Activated CD8-positive, alpha-beta memory T cell treated with anti-CD3 and anti-CD28 coated beads, Interleukin-2, amount 50 U/mL, for 4 hours (primary cell): ENCODE measurements around the gene STMND1.

ENCODE experiments used
- DNase-seq: peaks from one replicate; pipeline ENCODE4 v3.0.0-alpha.2; 2020

STMND1 gene

DNA sequence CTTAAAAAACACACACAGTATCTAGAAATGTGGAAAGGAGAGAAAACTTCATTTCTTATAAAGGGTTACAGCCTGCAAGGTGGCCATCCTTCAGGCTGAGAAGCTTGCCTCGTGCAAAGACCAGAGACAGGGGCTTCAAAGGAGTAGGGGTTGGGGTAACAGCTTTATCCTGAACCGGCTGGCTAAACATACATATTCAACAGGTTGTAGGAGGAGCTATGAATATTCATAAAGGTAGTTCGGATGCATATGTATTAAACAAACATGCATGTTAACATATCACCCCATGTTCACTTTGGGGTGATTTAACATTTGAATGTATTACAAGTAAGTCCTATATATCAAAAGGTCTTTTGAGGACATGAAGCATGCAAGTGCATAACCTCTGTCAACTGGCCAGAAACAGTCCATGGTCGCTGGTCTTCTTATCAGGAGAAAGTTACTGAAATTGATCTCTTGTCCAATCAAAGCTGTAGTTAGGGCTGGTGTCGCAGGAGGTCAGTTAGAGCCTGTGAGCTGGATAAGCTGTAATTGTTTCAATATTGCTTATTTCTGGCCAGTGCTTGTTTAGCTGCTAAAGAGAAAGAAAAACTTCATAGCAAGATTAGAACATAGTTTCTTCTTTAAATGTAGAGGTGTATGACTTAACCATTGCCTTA, 2.3 kb upstream of the STMND1 start:
- DNase-seq, result no peak

DNA sequence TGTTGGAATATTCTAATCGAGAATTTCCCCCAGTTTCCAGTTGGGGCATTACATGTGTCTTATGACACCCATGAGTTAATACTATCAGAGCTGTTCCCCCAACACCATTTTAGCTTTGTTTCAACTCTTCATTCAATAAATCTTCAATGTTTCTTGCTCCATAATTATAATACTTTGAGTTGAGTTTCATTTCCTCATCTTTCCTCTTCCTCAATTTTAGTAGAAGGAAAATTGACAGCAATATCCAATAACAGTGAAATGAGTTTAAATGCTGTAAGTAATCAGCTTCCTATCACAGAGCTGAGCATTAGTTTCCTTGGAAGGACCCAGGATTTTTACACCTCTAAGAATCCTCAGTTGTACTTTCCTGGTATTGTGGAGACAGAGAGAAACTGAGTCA, 1.0 kb upstream of the STMND1 start:
- DNase-seq, result no peak

GRCh38 chr6:17102258-17102870, 514 bp downstream of the STMND1 start:
- DNase-seq, result no peak

DNA sequence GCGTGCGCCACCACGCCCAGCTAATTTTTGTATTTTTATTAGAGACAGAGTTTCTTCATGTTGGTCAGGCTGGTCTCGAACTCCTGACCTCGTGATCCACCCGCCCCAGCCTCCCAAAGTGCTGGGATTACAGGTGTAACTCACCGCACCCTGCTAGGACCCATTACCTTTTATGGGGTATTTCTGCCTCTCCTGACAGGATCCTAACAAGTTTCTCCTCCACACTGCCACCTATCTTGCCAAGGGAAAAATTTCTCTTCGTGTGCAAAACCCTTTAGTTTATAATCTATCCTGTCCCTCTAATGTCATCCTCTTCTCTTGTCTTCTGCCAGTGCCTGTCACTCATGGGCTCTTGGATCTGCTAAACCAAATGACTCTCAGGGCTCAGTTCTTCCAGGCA, 1.9 kb downstream of the STMND1 start:
- no peak for DNase-seq

DNA sequence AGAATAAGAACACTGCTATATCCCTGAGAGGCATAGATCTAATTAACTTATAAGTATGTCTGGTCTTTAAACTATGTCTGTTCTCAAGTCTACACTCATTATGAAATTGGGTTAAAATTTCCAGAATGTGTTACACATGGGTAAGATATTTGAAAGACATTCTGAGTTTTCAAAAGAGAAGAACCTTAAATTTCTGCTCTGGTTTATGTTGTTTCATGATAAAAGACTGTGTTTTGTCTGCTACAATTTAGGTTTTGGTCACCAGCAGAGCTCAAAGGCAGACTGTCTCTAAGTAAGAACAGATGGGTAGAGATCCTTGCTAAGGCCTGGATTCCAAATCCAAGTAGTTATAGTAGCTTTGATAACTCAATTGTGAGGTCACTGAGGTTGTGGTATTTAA, 6.0 kb downstream of the STMND1 start:
- no peak for DNase-seq

- DNase-seq, result no peak
These were observed 13.6 kb downstream of the STMND1 start for GRCh38 chr6:17115251-17116116.

GRCh38 chr6:17116117-17116440, 14.2 kb downstream of the STMND1 start:
- no peak for DNase-seq

DNA sequence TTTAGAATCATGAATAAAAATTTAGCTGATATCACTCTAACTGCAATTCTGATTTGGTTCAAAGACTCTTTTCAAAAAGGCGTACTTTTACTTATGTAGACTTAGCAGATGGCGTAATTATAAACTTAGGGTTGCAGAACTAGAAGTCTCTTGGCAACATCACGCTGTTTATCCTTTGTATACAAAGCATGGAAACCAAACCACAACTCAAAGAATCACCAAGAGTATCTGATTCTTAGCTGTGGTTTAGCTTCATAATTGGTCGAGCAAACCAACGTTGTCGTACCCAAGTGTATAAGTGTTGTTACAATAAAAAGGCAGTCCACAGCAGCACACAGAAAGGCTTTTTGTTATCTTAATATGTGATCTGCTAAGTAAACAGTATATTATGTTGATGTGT, 18.2 kb downstream of the STMND1 start:
- DNase-seq, result no peak

- DNase-seq, result no peak
These were observed 23.6 kb downstream of the STMND1 start for GRCh38 chr6:17125407-17125806.

GRCh38 chr6:17130786-17131185, 28.9 kb downstream of the STMND1 start:
- DNase-seq, result no peak

DNA sequence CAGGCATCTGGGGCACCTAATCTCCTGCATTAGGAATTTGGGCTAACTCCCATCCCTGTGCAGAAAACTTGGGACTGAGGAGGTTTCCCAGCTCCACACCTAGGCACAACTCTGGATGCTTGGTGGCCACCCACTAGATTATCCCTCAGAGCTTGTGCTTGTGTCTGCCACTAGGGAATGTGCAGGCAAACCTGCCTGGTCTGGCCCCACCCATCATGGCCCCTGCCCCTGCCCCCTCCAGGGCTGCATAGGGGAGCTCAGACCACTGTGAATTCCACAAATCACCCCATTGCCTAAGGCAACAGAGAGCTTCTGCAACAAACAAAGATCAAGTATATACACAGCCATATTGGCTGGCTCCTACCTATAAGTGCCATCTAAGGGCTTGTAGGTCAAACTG, 31.1 kb downstream of the STMND1 start:
- DNase-seq, result no peak

DNA sequence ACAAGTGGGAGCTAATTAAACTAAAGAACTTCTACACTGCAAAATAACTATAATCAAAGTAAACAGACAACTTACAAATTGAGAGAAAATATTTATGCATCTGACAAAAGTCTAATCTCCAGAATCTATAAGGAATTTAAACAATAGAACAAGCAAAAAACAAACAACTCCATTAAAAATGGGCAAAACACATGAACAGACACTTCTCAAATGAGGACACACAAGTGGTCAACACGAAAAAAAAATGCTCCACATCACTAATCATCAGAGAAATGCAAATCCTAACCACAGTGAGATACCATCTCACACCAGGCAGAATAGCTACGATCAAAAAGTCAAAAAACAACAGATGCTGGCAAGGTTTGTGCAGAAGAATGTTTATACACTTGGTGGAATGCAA, 36.2 kb downstream of the STMND1 start:
- DNase-seq, result no peak

GRCh38 chr6:17144016-17144415, 42.2 kb downstream of the STMND1 start:
- no peak for DNase-seq

DNA sequence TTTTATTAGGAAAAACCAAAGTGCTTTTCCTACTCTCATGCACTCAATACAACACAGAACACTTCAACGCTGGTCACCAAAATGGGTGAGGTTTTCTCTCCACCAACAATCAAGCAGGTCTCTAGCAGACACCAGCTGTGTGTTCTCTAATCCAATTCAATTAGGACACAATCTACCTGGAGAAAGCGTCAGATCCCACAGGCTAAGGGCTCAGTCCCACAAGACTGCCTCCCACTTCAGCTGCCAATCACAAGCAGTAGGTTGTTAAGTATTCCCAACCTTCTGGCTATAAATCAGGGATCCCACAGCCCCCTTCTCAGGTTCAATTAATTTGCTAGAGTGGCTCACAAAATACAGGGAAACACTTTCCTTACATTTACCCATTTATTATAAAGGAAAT, 47.7 kb downstream of the STMND1 start:
- no peak for DNase-seq

DNA sequence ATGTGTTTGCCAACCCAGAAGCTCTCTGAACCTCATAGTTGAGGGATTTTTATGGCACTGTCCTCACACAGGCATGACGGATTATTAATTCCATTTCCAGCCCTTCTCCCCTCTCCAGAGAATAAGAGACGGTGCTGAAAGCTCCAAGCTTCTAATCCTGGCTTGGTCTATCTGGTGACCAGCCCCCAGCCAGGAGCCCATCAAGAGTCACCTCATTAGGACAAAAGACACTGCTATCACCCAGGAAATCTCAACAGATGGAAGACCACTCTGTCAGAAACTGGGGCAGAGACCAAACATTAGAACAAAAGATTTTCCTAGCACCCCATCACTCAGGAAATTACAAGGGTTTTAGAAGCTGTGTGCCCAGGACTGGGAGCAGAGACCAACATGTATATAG, 48.2 kb downstream of the STMND1 start:
- DNase-seq, result no peak

- no peak for DNase-seq
These were observed 50.0 kb downstream of the STMND1 start for GRCh38 chr6:17151888-17152287.

DNA sequence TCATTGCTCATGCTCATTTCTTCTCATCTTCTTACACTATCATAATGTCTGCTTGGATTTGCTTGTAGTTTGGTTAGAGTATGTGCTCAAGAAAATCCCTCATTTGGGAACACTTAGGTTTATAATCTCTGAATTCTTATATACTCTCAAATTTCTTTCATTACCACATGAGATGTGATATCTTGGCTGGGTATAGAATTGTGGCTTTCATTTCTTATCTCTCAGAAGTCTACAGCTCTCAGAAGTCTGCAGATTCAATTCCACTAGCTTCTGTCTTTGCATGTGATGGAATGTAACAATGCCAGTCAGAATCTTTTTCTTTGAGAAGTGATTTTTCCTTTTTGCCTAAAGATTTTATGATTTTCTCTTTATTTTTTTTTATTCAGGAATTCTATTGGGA, 50.9 kb downstream of the STMND1 start:
- no peak for DNase-seq

- peak; percentile 59 for DNase-seq
These were observed 54.5 kb downstream of the STMND1 start for GRCh38 chr6:17156112-17156921.

DNA sequence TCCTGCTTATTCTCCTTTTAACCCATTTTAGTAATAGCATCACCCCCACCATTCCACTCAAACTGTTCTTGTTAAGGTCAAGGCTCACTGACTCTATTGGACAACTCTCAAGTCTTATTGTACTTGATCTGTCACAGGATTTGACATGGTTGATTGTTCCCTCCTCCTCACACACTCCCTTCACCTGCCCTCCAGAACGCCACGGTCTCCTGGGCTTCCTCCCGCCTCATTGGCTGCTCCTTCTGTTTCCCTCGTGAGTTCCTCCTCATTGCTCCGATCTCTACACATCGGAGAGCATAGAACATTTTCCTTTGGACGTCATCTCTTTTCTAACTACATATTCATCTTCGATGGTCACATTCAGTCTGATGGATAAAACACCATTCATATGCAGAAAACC, 55.1 kb downstream of the STMND1 start:
- DNase-seq, result no peak

DNA sequence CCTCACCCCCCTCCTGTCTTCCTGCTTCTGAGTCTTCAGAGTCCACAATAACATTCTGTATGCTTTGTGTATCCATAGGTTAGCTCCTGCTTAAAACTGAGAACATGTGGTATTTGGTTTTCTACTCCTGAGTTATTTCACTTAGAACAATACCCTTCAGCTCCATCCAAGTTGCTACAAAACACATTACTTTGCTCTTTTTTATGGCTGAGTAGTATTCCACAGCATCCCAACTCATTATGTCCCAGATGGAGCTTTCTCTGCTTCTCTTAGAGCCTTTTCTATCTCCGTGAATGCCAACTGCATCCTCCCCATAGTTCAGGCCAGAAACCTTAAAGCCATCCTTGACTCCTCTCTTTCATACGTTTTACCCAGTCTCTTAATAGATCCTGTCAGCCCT, 55.8 kb downstream of the STMND1 start:
- no peak for DNase-seq

DNA sequence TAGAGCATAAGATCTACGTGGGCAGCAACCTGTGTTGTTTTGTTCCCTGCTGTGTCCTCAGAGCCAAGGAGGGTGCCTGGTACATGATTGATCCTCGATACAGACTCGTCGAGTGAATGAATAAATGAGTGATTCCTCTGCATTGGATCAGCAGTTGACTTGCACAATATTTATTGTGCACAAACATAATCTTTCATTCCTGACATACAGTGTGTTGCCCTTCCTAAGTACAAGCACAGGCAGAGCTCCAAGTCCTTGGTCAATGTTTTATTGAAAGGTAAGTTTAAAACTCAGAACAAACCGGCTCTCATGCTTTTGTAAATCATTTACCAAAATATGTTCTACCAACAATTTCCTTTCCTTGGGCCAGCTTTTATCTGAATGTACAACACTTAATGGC, 57.4 kb downstream of the STMND1 start:
- DNase-seq, result no peak

- no peak for DNase-seq
These were observed 59.2 kb downstream of the STMND1 start for GRCh38 chr6:17161076-17161475.

GRCh38 chr6:17165383-17165782, 63.5 kb downstream of the STMND1 start:
- DNase-seq, result no peak
